Measurements from ENCODE around the gene CDKAL1. TPM values are rescaled to one million over a fixed set of nuclear protein-coding genes. Genes with fewer than 3 reads are reported as not detected.
A peak's percentile ranks its signal among the peaks of the same experiment; 100 is the strongest.
"Not testable (repeated sequence)": the region's sequence is repeated elsewhere in the genome, so short reads cannot be mapped to it uniquely, and the experiment has no call there.

Gene CDKAL1
- total RNA-seq, 2 experiments from 2014 or later = 20.4 TPM

DNA sequence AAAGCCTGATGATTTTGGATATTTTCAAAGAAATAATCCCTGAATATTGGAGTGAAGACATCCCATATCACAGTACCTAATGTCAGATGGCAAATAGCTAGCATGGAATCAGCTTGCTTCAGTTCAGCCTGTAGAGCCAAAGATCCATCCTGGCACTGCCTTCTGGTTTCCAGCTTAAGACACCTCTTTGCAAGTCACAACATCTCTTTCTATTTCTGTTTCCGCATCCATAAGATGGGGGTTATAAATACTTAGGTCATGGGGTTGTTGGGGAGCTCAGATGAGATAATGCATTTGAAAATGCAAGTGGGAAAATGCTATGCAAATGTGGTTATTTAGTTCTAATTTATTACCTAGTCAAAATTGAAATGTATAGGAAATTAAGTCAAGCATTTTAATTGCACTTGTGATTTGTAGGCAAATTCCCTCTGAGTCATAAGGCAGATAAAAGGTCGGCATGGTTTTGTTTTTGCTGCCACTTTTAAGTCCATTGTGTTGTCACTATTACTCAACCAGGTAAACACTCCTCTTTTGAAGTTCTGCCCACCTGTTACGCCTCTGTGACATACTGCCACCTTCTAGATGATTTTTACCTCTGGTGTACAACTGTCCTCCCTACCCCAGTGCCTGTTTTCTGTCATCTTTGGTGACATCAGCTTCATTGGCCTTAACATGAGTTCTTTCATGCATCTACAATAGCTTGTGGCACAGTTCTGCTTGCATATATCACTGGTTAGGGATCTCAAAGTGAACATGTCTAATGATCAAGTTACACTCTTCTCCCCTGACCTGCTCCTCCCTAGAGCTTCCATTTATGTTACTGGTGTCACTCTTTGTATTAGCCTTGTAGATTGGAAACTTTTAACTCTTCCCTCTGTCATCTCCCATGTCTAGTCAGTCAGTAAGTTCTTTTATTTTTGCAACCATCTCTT lies 96.6 kb downstream of the CDKAL1 start:
- CTCF ChIA-PET = interaction anchor here (1.0 kb wide), 3 partner anchors 31 to 93 kb away, joined by 3 to 4 read pairs (median 3); no protein-coding TSS in a partner anchor
- DNase-seq = peak; percentile 46
- Mint-ChIP-seq H3K36me3 (ENCODE audit: low read depth) (peaks cover 4% of the 10 kb centered on the region), H3K27me3 (ENCODE audit: low read depth) (no peaks in the 10 kb centered on the region), H3K4me3 (no peak overlapping the region), H3K9me3 (no peaks in the 10 kb centered on the region), H3K27ac (peak overlapping the region; percentile 17), H3K4me1 (ENCODE audit: low read depth) (peaks cover 42% of the 10 kb centered on the region)
- intact Hi-C loops (cut with micrococcal nuclease) = loop anchor here (1.0 to 2.0 kb wide), 3 partner anchors 32 to 289 kb away; no protein-coding TSS in a partner anchor

GRCh38 chr6:20631549-20631924 lies 97.3 kb downstream of the CDKAL1 start:
- intact Hi-C loops (cut with micrococcal nuclease) = loop anchor here (1.0 to 2.0 kb wide), 3 partner anchors 32 to 289 kb away; no protein-coding TSS in a partner anchor
- Mint-ChIP-seq H3K27ac (peak overlapping the region; percentile 5), H3K9me3 (no peaks in the 10 kb centered on the region), H3K4me1 (ENCODE audit: low read depth) (peaks cover 42% of the 10 kb centered on the region), H3K36me3 (ENCODE audit: low read depth) (peaks cover 9% of the 10 kb centered on the region), H3K4me3 (no peak overlapping the region), H3K27me3 (ENCODE audit: low read depth) (no peaks in the 10 kb centered on the region)
- DNase-seq = peak; percentile 8
- CTCF ChIA-PET = interaction anchor here (1.0 kb wide), 2 partner anchors 32 to 67 kb away, joined by 3 to 4 read pairs; no protein-coding TSS in a partner anchor

GRCh38 chr6:20632696-20633095 lies 98.4 kb downstream of the CDKAL1 start:
- intact Hi-C loops (cut with micrococcal nuclease) = no loop called here
- peaks cover 10% of the 10 kb centered on the region for H3K36me3 Mint-ChIP-seq (ENCODE audit: low read depth)
- H3K4me1 Mint-ChIP-seq (ENCODE audit: low read depth) = peaks cover 42% of the 10 kb centered on the region
- no peaks in the 10 kb centered on the region for H3K27me3 Mint-ChIP-seq (ENCODE audit: low read depth)
- no peaks in the 10 kb centered on the region for H3K9me3 Mint-ChIP-seq
- CTCF ChIA-PET = no interaction called here
- peak; percentile 7 for DNase-seq
- no peak overlapping the region for H3K27ac Mint-ChIP-seq
- H3K4me3 Mint-ChIP-seq = no peak overlapping the region

DNA sequence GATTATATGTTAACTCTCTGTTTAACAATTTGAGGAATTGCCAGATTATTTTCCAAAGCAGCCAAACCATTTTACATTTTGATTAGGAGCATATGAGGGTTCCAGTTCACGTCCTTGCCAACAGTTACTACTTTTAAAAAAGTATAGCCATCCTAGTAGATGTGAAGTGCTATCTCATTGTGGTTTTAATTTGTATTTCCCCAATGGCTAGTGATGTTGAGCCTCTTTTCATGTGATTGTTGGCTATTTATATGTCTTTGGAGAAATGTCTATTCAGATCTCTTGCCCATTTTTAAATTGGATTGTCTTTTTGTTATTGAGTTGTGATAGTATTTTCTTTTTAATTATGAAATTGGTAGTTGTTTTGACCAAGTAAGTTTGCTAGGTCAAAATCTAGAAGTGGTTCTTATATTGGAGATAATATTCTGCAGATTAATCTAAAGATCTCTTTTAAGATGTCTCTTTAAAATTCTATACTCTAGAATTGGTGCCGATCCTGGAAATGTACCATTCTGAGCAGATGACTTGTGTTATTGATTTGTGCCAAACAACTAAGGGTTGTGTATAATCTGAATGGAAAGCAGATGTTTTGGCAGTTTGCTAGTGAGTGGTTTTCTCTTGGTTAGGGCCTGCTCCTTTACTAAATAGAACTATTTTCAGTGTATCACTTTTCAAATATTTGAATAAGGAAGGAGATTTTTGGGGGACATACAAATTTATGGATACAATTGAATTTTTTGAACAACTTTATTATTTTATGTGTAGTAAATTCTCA lies 99.5 kb downstream of the CDKAL1 start:
- no peak overlapping the region for H3K4me3 Mint-ChIP-seq
- no peaks in the 10 kb centered on the region for H3K9me3 Mint-ChIP-seq
- peaks cover 38% of the 10 kb centered on the region for H3K4me1 Mint-ChIP-seq (ENCODE audit: low read depth)
- H3K27me3 Mint-ChIP-seq (ENCODE audit: low read depth) = no peaks in the 10 kb centered on the region
- peaks cover 11% of the 10 kb centered on the region for H3K36me3 Mint-ChIP-seq (ENCODE audit: low read depth)
- CTCF ChIA-PET = no interaction called here
- no peak overlapping the region for H3K27ac Mint-ChIP-seq
- intact Hi-C loops (cut with micrococcal nuclease) = no loop called here
- no peak for DNase-seq

DNA sequence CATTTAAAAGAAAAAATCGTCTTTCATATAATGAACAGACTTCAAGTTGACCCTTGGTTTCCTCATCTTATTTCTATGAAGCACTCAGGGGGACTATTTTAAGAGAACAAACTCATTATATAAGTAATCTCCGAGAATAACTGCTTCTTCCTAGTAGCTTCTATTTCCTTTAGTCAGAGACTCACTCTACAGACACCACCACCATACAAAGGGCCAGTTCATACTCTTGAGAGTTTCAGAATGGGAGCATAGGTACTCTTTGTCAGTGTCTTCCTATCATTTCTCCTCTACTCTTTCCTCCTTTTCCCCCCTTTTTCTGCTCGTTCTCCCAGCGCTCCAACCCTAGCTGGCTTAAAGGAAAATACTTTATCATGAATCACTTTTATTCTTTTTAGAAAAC lies 104.9 kb downstream of the CDKAL1 start:
- Mint-ChIP-seq H3K27me3 (ENCODE audit: low read depth) (no peaks in the 10 kb centered on the region), H3K4me1 (ENCODE audit: low read depth) (peaks cover 3% of the 10 kb centered on the region), H3K27ac (no peak overlapping the region), H3K9me3 (no peaks in the 10 kb centered on the region), H3K36me3 (ENCODE audit: low read depth) (peaks cover 31% of the 10 kb centered on the region), H3K4me3 (no peak overlapping the region)
- CTCF ChIA-PET = no interaction called here
- no peak for DNase-seq
- intact Hi-C loops (cut with micrococcal nuclease) = no loop called here

- peaks cover 30% of the 10 kb centered on the region for H3K36me3 Mint-ChIP-seq (ENCODE audit: low read depth)
- DNase-seq = no peak
- no peaks in the 10 kb centered on the region for H3K9me3 Mint-ChIP-seq
- no peaks in the 10 kb centered on the region for H3K27me3 Mint-ChIP-seq (ENCODE audit: low read depth)
- no peak overlapping the region for H3K4me3 Mint-ChIP-seq
- H3K4me1 Mint-ChIP-seq (ENCODE audit: low read depth) = no peaks in the 10 kb centered on the region
- H3K27ac Mint-ChIP-seq = no peak overlapping the region
- CTCF ChIA-PET = no interaction called here
- intact Hi-C loops (cut with micrococcal nuclease) = no loop called here
These were observed 105.9 kb downstream of the CDKAL1 start for GRCh38 chr6:20640181-20640580.

- CTCF ChIA-PET = no interaction called here
- H3K4me3 Mint-ChIP-seq = no peak overlapping the region
- DNase-seq = no peak
- no peaks in the 10 kb centered on the region for H3K9me3 Mint-ChIP-seq
- peaks cover 26% of the 10 kb centered on the region for H3K36me3 Mint-ChIP-seq (ENCODE audit: low read depth)
- intact Hi-C loops (cut with micrococcal nuclease) = no loop called here
- H3K27ac Mint-ChIP-seq = no peak overlapping the region
- H3K27me3 Mint-ChIP-seq (ENCODE audit: low read depth) = no peaks in the 10 kb centered on the region
- H3K4me1 Mint-ChIP-seq (ENCODE audit: low read depth) = peaks cover 3% of the 10 kb centered on the region
These were observed 108.2 kb downstream of the CDKAL1 start for GRCh38 chr6:20642441-20642840.

- Mint-ChIP-seq H3K27ac (no peak overlapping the region), H3K4me3 (no peak overlapping the region), H3K9me3 (peaks cover 1% of the 10 kb centered on the region), H3K27me3 (ENCODE audit: low read depth) (no peaks in the 10 kb centered on the region), H3K4me1 (ENCODE audit: low read depth) (peaks cover 6% of the 10 kb centered on the region), H3K36me3 (ENCODE audit: low read depth) (peaks cover 24% of the 10 kb centered on the region)
- DNase-seq = peak; percentile 10
- intact Hi-C loops (cut with micrococcal nuclease) = no loop called here
- CTCF ChIA-PET = no interaction called here
These were observed 110.6 kb downstream of the CDKAL1 start for GRCh38 chr6:20644667-20645370.

GRCh38 chr6:20645572-20645971 lies 111.3 kb downstream of the CDKAL1 start:
- H3K9me3 Mint-ChIP-seq; DNase-seq; intact Hi-C loops (cut with micrococcal nuclease); H3K27ac Mint-ChIP-seq; H3K4me3 Mint-ChIP-seq; H3K27me3 Mint-ChIP-seq (ENCODE audit: low read depth); H3K4me1 Mint-ChIP-seq (ENCODE audit: low read depth): not testable (repeated sequence)
- H3K36me3 Mint-ChIP-seq (ENCODE audit: low read depth) = peaks cover 26% of the 10 kb centered on the region
- CTCF ChIA-PET = interaction anchor here (0.6 kb wide), 1 partner anchor 22 kb away, joined by 4 read pairs; no protein-coding TSS in a partner anchor

GRCh38 chr6:20647585-20647984 lies 113.3 kb downstream of the CDKAL1 start:
- no peak for DNase-seq
- H3K36me3 Mint-ChIP-seq (ENCODE audit: low read depth) = peaks cover 34% of the 10 kb centered on the region

DNA sequence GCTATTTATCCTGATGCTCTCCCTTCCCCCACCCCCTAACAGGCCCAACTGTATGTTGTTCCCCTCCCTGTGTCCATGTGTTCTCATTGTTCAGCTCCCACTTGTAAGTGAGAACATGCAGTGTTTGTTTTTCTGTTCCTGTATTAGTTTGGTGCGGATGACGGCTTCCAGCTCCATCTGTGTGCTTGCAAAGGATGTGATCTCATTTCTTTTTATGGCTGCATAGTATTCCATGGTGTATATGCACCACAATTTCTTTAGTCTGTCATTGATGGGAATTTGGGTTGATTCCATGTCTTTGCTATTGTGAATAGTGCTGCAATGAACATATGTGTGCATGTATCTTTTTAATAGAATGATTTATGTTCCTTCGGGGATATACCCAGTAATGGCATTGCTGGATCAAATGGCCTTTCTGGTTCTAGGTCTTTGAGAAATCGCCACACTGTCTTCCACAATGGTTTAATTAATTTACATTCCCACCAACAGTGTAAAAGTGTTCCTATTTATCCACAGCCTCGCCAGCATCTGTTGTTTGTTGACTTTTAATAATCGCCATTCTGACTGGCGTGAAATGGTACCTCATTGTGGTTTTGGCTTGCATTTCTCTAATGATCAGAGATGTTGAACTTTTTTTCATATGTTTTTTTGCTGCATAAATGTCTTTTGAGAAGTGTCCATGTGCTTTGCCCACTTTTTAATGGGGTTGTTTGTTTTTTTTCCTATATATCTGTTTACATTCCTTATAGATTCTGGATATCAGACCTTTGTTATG lies 115.6 kb downstream of the CDKAL1 start:
- H3K9me3 Mint-ChIP-seq; H3K27ac Mint-ChIP-seq; DNase-seq; H3K4me3 Mint-ChIP-seq; H3K27me3 Mint-ChIP-seq (ENCODE audit: low read depth); intact Hi-C loops (cut with micrococcal nuclease); H3K4me1 Mint-ChIP-seq (ENCODE audit: low read depth): not testable (repeated sequence)
- CTCF ChIA-PET = interaction anchor here (1.0 kb wide), 1 partner anchor 85 kb away, joined by 3 read pairs; no protein-coding TSS in a partner anchor
- peaks cover 40% of the 10 kb centered on the region for H3K36me3 Mint-ChIP-seq (ENCODE audit: low read depth)

More at GRCh38 chr6:20647585-20647984, 113.3 kb downstream of the CDKAL1 start:
- Mint-ChIP-seq H3K9me3 (peaks cover 1% of the 10 kb centered on the region), H3K4me3 (no peak overlapping the region), H3K4me1 (ENCODE audit: low read depth) (peaks cover 8% of the 10 kb centered on the region), H3K27me3 (ENCODE audit: low read depth) (no peaks in the 10 kb centered on the region), H3K27ac (no peak overlapping the region)
- intact Hi-C loops (cut with micrococcal nuclease) = no loop called here
- CTCF ChIA-PET = interaction anchor here (0.7 to 0.8 kb wide), 2 partner anchors 83 to 271 kb away, joined by 3 read pairs; no protein-coding TSS in a partner anchor
